ENCODE measurements around the gene PSMD12.
A peak's percentile ranks its signal among the peaks of the same experiment; 100 is the strongest.
"Not testable (repeated sequence)": the region's sequence is repeated elsewhere in the genome, so short reads cannot be mapped to it uniquely, and the experiment has no call there.

Gene PSMD12

GRCh38 chr17:67388536-67388935, 22.2 kb upstream of the PSMD12 start:
- FAIRE-seq; DNase-seq (ENCODE audit: insufficient read length, low spot score): not testable (repeated sequence)

- FAIRE-seq (no peak), DNase-seq (ENCODE audit: insufficient read length, low spot score) (peak; percentile 37)
These were observed 20.7 kb upstream of the PSMD12 start for GRCh38 chr17:67386965-67387551.

GRCh38 chr17:67385122-67385988, 19.0 kb upstream of the PSMD12 start:
- DNase-seq (ENCODE audit: insufficient read length, low spot score) (no peak), FAIRE-seq (no peak)

GRCh38 chr17:67381929-67382257, 15.5 kb upstream of the PSMD12 start:
- DNase-seq (ENCODE audit: insufficient read length, low spot score) (no peak), FAIRE-seq (no peak)

GRCh38 chr17:67379251-67379630, 12.9 kb upstream of the PSMD12 start:
- DNase-seq (ENCODE audit: insufficient read length, low spot score), result no peak
- FAIRE-seq, result no peak

- DNase-seq (ENCODE audit: insufficient read length, low spot score) (peak; percentile 76), FAIRE-seq (peak; percentile 48)
These were observed 12.3 kb upstream of the PSMD12 start for GRCh38 chr17:67378454-67379250.

GRCh38 chr17:67377488-67378453, 11.4 kb upstream of the PSMD12 start:
- FAIRE-seq, result no peak
- peak; percentile 52 for DNase-seq (ENCODE audit: insufficient read length, low spot score)

- peak; percentile 68 for DNase-seq (ENCODE audit: insufficient read length, low spot score)
- FAIRE-seq, result peak; percentile 72
These were observed 10.5 kb upstream of the PSMD12 start, which contains the start of gene PITPNC1 for GRCh38 chr17:67376737-67377487. TSS of gene PITPNC1 (plus strand) at chr17:67377281.

GRCh38 chr17:67376415-67376736, 10.0 kb upstream of the PSMD12 start:
- DNase-seq (ENCODE audit: insufficient read length, low spot score) (no peak), FAIRE-seq (no peak)

GRCh38 chr17:67375716-67376115, 9.3 kb upstream of the PSMD12 start:
- DNase-seq (ENCODE audit: insufficient read length, low spot score), result no peak
- FAIRE-seq, result no peak

GRCh38 chr17:67375054-67375427, 8.7 kb upstream of the PSMD12 start:
- no peak for DNase-seq (ENCODE audit: insufficient read length, low spot score)
- no peak for FAIRE-seq

- DNase-seq (ENCODE audit: insufficient read length, low spot score) (peak; percentile 44), FAIRE-seq (peak; percentile 87)
These were observed 8.1 kb upstream of the PSMD12 start for GRCh38 chr17:67374329-67375053.

GRCh38 chr17:67372751-67373150, 6.4 kb upstream of the PSMD12 start:
- DNase-seq (ENCODE audit: insufficient read length, low spot score) (no peak), FAIRE-seq (no peak)

GRCh38 chr17:67369676-67370075, 3.3 kb upstream of the PSMD12 start:
- DNase-seq (ENCODE audit: insufficient read length, low spot score) (no peak), FAIRE-seq (no peak)

GRCh38 chr17:67365738-67366192, 612 bp downstream of the PSMD12 start:
- no peak for FAIRE-seq
- DNase-seq (ENCODE audit: insufficient read length, low spot score), result no peak

- DNase-seq (ENCODE audit: insufficient read length, low spot score) (no peak), FAIRE-seq (no peak)
These were observed 1.3 kb downstream of the PSMD12 start for GRCh38 chr17:67364847-67365737.

- no peak for FAIRE-seq
- no peak for DNase-seq (ENCODE audit: insufficient read length, low spot score)
These were observed 4.2 kb downstream of the PSMD12 start for GRCh38 chr17:67362173-67362572.

GRCh38 chr17:67360880-67361279, 5.5 kb downstream of the PSMD12 start:
- FAIRE-seq (no peak), DNase-seq (ENCODE audit: insufficient read length, low spot score) (no peak)

Data from GM19239 (cell line).